H1 (cell line): ENCODE measurements around the gene CDRT15. TPM values are rescaled to one million over a fixed set of nuclear protein-coding genes. Genes with fewer than 3 reads are reported as not detected.

Experiments
- CTCF ChIA-PET: fragments of 300-600 bp; sonication (Branson Sonifier 250); formaldehyde crosslinking; loops from one replicate; lab custom pipeline; 2021; ENCODE audit not compliant: partially characterized antibody; lab: Charles Lee
- POLR2A ChIA-PET: fragments of 300-600 bp; sonication (Branson Sonifier 250); formaldehyde crosslinking; loops from one replicate; lab custom pipeline; 2021; ENCODE audit warnings: inconsistent platforms; ENCODE audit not compliant: partially characterized antibody; lab: Charles Lee
- DNase-seq, 2 experiments: peaks; one replicate each; pipeline versions ENCODE4 v3.0.0 to v3.0.0-alpha.2; 2010 to 2022; ENCODE audit warnings: low spot score in 2 of 2, low read depth in 1 of 2, mixed read lengths in 1 of 2
- FAIRE-seq: peaks from 2 replicates; lab custom pipeline; 2011; peaks lifted over from hg19 to GRCh38; lab: Jason Lieb, UNC
- H2AFZ ChIP-seq: 2 replicates; pipeline ENCODE4 v1.8.1; 2012; ENCODE audit warnings: low read length, inconsistent platforms
- H2AK5ac ChIP-seq: 2 replicates; pipeline ENCODE4 v1.6.1; 2013; ENCODE audit warnings: low read depth, low read length
- H2BK120ac ChIP-seq: replicated peaks from 2 replicates; pipeline ENCODE3; 2013; ENCODE audit warnings: low read depth, low read length, inconsistent platforms
- H2BK12ac ChIP-seq: 2 replicates; pipeline ENCODE4 v1.6.1; 2013; ENCODE audit warnings: low read depth, low read length
- H2BK15ac ChIP-seq: 2 replicates; pipeline ENCODE4 v1.6.1; 2013; ENCODE audit warnings: low read length
- H2BK20ac ChIP-seq: 2 replicates; pipeline ENCODE4 v1.6.1; 2013; ENCODE audit warnings: low read length
- H2BK5ac ChIP-seq: 2 replicates; pipeline ENCODE4 v1.6.1; 2013; ENCODE audit warnings: low read depth, low read length
- H3K14ac ChIP-seq: 2 replicates; pipeline ENCODE4 v1.6.1; 2013; ENCODE audit warnings: inconsistent platforms; ENCODE audit not compliant: insufficient read length
- H3K18ac ChIP-seq: 2 replicates; pipeline ENCODE4 v1.6.1; 2013; ENCODE audit warnings: low read length; ENCODE audit errors: extremely low read depth
- H3K23ac ChIP-seq: 2 replicates; pipeline ENCODE4 v1.6.1; 2013; ENCODE audit warnings: inconsistent platforms; ENCODE audit not compliant: insufficient read length
- H3K23me2 ChIP-seq: 2 replicates; pipeline ENCODE4 v1.6.1; 2013; ENCODE audit warnings: low read depth, low read length
- H3K27ac ChIP-seq: 2 replicates; pipeline ENCODE4 v1.6.1; 2011; ENCODE audit warnings: low read depth, low read length, inconsistent platforms
- H3K27me3 ChIP-seq, 4 experiments: replicated peaks in 1 of 4; 1 replicate in 1 of 4; 2 replicates in 3 of 4; pipeline versions ENCODE4 v1.6.1 to v1.8.1; 2011 to 2013; ENCODE audit warnings: low read length in 3 of 4, mild to moderate bottlenecking in 3 of 4, inconsistent platforms in 2 of 4, mixed read lengths in 2 of 4, moderate library complexity in 1 of 4; ENCODE audit not compliant: control insufficient read depth in 3 of 4, insufficient read depth in 3 of 4; ENCODE audit errors: extremely low read depth in 1 of 4
- H3K36me3 ChIP-seq, 4 experiments: 2 replicates each; pipeline versions ENCODE4 v1.6.1 to v1.8.1; 2011 to 2013; ENCODE audit warnings: mild to moderate bottlenecking in 4 of 4, low read length in 3 of 4, moderate library complexity in 2 of 4, control low read depth in 1 of 4, inconsistent platforms in 1 of 4; ENCODE audit not compliant: insufficient read depth in 4 of 4, control insufficient read depth in 2 of 4
- H3K4ac ChIP-seq: replicated peaks from 2 replicates; pipeline ENCODE3; 2013; ENCODE audit warnings: low read length, low read depth, mixed read lengths, inconsistent platforms; ENCODE audit not compliant: insufficient read length
- H3K4me1 ChIP-seq, 4 experiments: replicated peaks in 1 of 4; 1 replicate in 1 of 4; 2 replicates in 3 of 4; pipeline versions ENCODE4 v1.6.1 to v1.8.1; 2011 to 2013; ENCODE audit warnings: low read length in 3 of 4, inconsistent platforms in 2 of 4, mixed read lengths in 1 of 4; ENCODE audit not compliant: insufficient read depth in 4 of 4, control insufficient read depth in 3 of 4
- H3K4me2 ChIP-seq, 2 experiments: 2 replicates each; pipeline versions ENCODE4 v1.6.1 to v1.8.1; 2011 to 2013; ENCODE audit warnings: low read depth in 2 of 2, low read length in 2 of 2, control low read depth in 1 of 2, inconsistent platforms in 1 of 2, mild to moderate bottlenecking in 1 of 2; ENCODE audit not compliant: insufficient read depth in 1 of 2
- H3K4me3 ChIP-seq, 4 experiments: fragments of 200-600, 300-600 bp in 1 of 4; sonication (generic), shearing (Covaris generic), sonication (Bioruptor Twin) in 1 of 4; 2 replicates each; pipeline versions ENCODE4 v1.5.1 to v1.8.1; 2011 to 2016; ENCODE audit warnings: low read length in 4 of 4, low read depth in 3 of 4, control low read depth in 2 of 4, inconsistent platforms in 2 of 4, mild to moderate bottlenecking in 2 of 4, mixed read lengths in 1 of 4, moderate library complexity in 1 of 4; ENCODE audit not compliant: insufficient read depth in 2 of 4; ENCODE audit errors: extremely low read depth in 1 of 4
- H3K56ac ChIP-seq: replicated peaks from 2 replicates; pipeline ENCODE3; 2013; ENCODE audit warnings: low read depth, mild to moderate bottlenecking, mixed read lengths, low read length, inconsistent platforms; ENCODE audit not compliant: insufficient read length
- H3K79me1 ChIP-seq: 2 replicates; pipeline ENCODE4 v1.6.1; 2013; ENCODE audit warnings: low read depth, low read length, control low read depth
- H3K79me2 ChIP-seq, 2 experiments: 2 replicates each; pipeline versions ENCODE4 v1.6.1 to v1.8.1; 2012 to 2013; ENCODE audit warnings: low read length in 2 of 2, mild to moderate bottlenecking in 2 of 2, inconsistent platforms in 1 of 2; ENCODE audit not compliant: insufficient read depth in 2 of 2, control insufficient read depth in 1 of 2
- H3K9ac ChIP-seq, 4 experiments: replicated peaks in 1 of 4; 1 replicate in 1 of 4; 2 replicates in 3 of 4; pipeline versions ENCODE4 v1.6.1 to v1.8.1; 2011 to 2013; ENCODE audit warnings: low read depth in 3 of 4, low read length in 3 of 4, control low read depth in 2 of 4, mild to moderate bottlenecking in 2 of 4, moderate library complexity in 2 of 4, inconsistent platforms in 1 of 4; ENCODE audit errors: extremely low read depth in 1 of 4
- H3K9me3 ChIP-seq, 2 experiments: 2 replicates each; pipeline versions ENCODE4 v1.6.1 to v1.8.1; 2012 to 2013; ENCODE audit warnings: mild to moderate bottlenecking in 2 of 2, moderate library complexity in 2 of 2, control low read depth in 1 of 2, inconsistent platforms in 1 of 2, low read depth in 1 of 2, low read length in 1 of 2, mixed read lengths in 1 of 2; ENCODE audit not compliant: insufficient read depth in 2 of 2
- H4K20me1 ChIP-seq, 2 experiments: replicated peaks in 1 of 2; 2 replicates each; pipeline versions ENCODE3 to v1.8.1; 2011 to 2013; ENCODE audit warnings: inconsistent platforms in 2 of 2, low read length in 2 of 2, mild to moderate bottlenecking in 1 of 2; ENCODE audit not compliant: insufficient read depth in 2 of 2, control insufficient read depth in 1 of 2
- H4K5ac ChIP-seq: 2 replicates; pipeline ENCODE4 v1.6.1; 2013; ENCODE audit warnings: low read length, low read depth, mixed read lengths, inconsistent platforms; ENCODE audit not compliant: insufficient read length
- H4K8ac ChIP-seq: 2 replicates; pipeline ENCODE4 v1.8.0; 2013; ENCODE audit warnings: mild to moderate bottlenecking, moderate library complexity, low read length, inconsistent platforms; ENCODE audit not compliant: insufficient read depth; ENCODE audit errors: extremely low read depth
- H4K91ac ChIP-seq: replicated peaks from 2 replicates; pipeline ENCODE3; 2013; ENCODE audit warnings: low read length, mixed read lengths, inconsistent platforms; ENCODE audit not compliant: insufficient read length
- BCL11A ChIP-seq, 2 experiments: IDR thresholded peaks; one replicate each; pipeline ENCODE4 v1.6.1; 2011; ENCODE audit warnings: low read depth in 2 of 2, low read length in 2 of 2, mild to moderate bottlenecking in 2 of 2
- CBX8 ChIP-seq: fragments of 300-800, 300-1000 bp; sonication (generic); IDR thresholded peaks from 2 replicates; pipeline ENCODE4 v1.7.1; 2016; ENCODE audit warnings: low read depth, low read length, borderline replicate concordance
- CTBP2 ChIP-seq: IDR thresholded peaks from 2 replicates; pipeline ENCODE4 v1.7.0; 2011; ENCODE audit warnings: borderline replicate concordance, mild to moderate bottlenecking, moderate library complexity, mixed read lengths, low read length; ENCODE audit not compliant: insufficient read depth, insufficient read length
- EZH2 ChIP-seq: fragments of 200-600 bp; sonication (generic); IDR thresholded peaks from 2 replicates; pipeline ENCODE4 v1.7.1; 2012; ENCODE audit warnings: low read depth, mild to moderate bottlenecking, moderate library complexity, low read length, inconsistent platforms; ENCODE audit not compliant: severe bottlenecking
- GABPA ChIP-seq: IDR thresholded peaks from 2 replicates; pipeline ENCODE4 v1.6.1; 2011; ENCODE audit warnings: mild to moderate bottlenecking, low read length, moderate library complexity, borderline replicate concordance; ENCODE audit not compliant: insufficient read depth
- GTF2F1 ChIP-seq: IDR thresholded peaks from 2 replicates; pipeline ENCODE4 v1.6.1; 2012; ENCODE audit warnings: low read depth, low read length, improper control_type of control experiment, borderline replicate concordance
- MAFK ChIP-seq: IDR thresholded peaks from 2 replicates; pipeline ENCODE4 v1.6.1; 2012; ENCODE audit warnings: low read depth, mild to moderate bottlenecking, improper control_type of control experiment, low read length
- POLR2AphosphoS5 ChIP-seq: IDR thresholded peaks from 2 replicates; pipeline ENCODE4 v1.6.1; 2011; ENCODE audit warnings: low read depth, low read length
- RFX5 ChIP-seq: IDR thresholded peaks from 2 replicates; pipeline ENCODE4 v1.6.1; 2011; ENCODE audit warnings: low read depth, low read length, improper control_type of control experiment, borderline replicate concordance
- SP2 ChIP-seq: IDR thresholded peaks from 2 replicates; pipeline ENCODE4 v1.6.1; 2012; ENCODE audit warnings: mild to moderate bottlenecking, low read length, inconsistent platforms
- SUZ12 ChIP-seq: fragments of 200-600 bp; sonication (generic); IDR thresholded peaks from 2 replicates; pipeline ENCODE4 v1.6.1; 2012; ENCODE audit warnings: mild to moderate bottlenecking, inconsistent platforms, low read length, moderate library complexity, mixed read lengths
- TAF7 ChIP-seq: optimal IDR thresholded peaks from 2 replicates; pipeline ENCODE3; 2011; ENCODE audit warnings: low read depth, mild to moderate bottlenecking, inconsistent platforms, low read length, moderate library complexity, borderline replicate concordance
- ZNF274 ChIP-seq: IDR thresholded peaks from 2 replicates; pipeline ENCODE4 v1.7.0; 2012; ENCODE audit warnings: low read length, borderline replicate concordance; ENCODE audit errors: extremely low read depth
- WGBS, 2 experiments: shearing (Covaris generic) in 1 of 2; methylation state at CpG; one replicate each; pipeline versions ENCODE4 v1.1.6 to v1.1.7; 2013 to 2015; ENCODE audit warnings: low lambda C conversion rate in 2 of 2, mixed read lengths in 2 of 2, inconsistent platforms in 1 of 2, low coverage in 1 of 2, missing lambda C conversion rate in 1 of 2; ENCODE audit not compliant: insufficient replicate concordance in 2 of 2, insufficient coverage in 1 of 2, insufficient read length in 1 of 2; ENCODE audit errors: extremely low coverage in 1 of 2, missing lambda C conversion rate in 1 of 2; 5-methylcytosine and 5-hydroxymethylcytosine counted together
- polyA plus RNA-seq, 7 experiments: library from polyadenylated mRNA; depleted of rRNA in 3 of 7; stranded (reverse) in 5 of 7; unstranded in 2 of 7; fragments of >200 nt in 5 of 7; fragments of 200-250 nt in 2 of 7; gene quantifications; 1 replicate in 5 of 7; 2 replicates in 1 of 7; 4 replicates in 1 of 7; pipeline versions ENCODE4 v1.2.1 to v1.2.3, GENCODE V29; 2011 to 2013; ENCODE audit warnings: missing spikeins in 2 of 7, mixed read lengths in 2 of 7
- total RNA-seq: library from RNA; stranded (reverse); fragmentation: NEBNext Ultra II Directional; extraction: Animal tissue kit (Norgen Biotek cat#: 25700); gene quantifications from 2 replicates; pipeline ENCODE4 v1.2.1, GENCODE V29; 2021

The CDRT15 gene
- total and polyA plus RNA-seq, 2 of the 8 experiments (the other 6 are each of a cell fraction or from before 2014, with no cell fraction given), result not detected

- H3K36me3 ChIP-seq, result no peaks in the 10 kb centered on the region; a peak in 1 of 8 replicates
- H3K4me2 ChIP-seq, result no peak overlapping the region
- no peak overlapping the region for H3K14ac ChIP-seq
- H3K27ac ChIP-seq, result no peak overlapping the region
- no peak overlapping the region for H4K5ac ChIP-seq
- no peak for DNase-seq
- no peak overlapping the region for H3K9ac ChIP-seq
- H4K20me1 ChIP-seq, result no peaks in the 10 kb centered on the region
- H2BK120ac ChIP-seq, result no peak overlapping the region
- H2BK5ac ChIP-seq, result no peak overlapping the region; the same call in 1 of the 2 replicates
- no peak overlapping the region for H2BK12ac ChIP-seq
- H2BK15ac ChIP-seq, result no peak overlapping the region
- ChIA-PET CTCF (interaction anchor here (0.6 to 1.9 kb wide), 8 partner anchors 9 to 1165 kb away, joined by 3 to 4 read pairs (median 4); no protein-coding TSS in a partner anchor), POLR2A (no interaction called here)
- 93% methylated on average over 2 of the region's 2 CpGs; no CpG with 5 or more reads in 1 of the 2 experiments for WGBS, 2 experiments
- H4K8ac ChIP-seq, result no peak overlapping the region
- no peak overlapping the region for H3K4ac ChIP-seq
- no peaks in the 10 kb centered on the region for H3K9me3 ChIP-seq
- H3K56ac ChIP-seq, result no peak overlapping the region
- no peaks in the 10 kb centered on the region for H3K79me2 ChIP-seq
- H3K79me1 ChIP-seq, result no peaks in the 10 kb centered on the region
- no peak overlapping the region for H2AK5ac ChIP-seq
- H3K23ac ChIP-seq, result no peak overlapping the region
- H4K91ac ChIP-seq, result no peak overlapping the region
- TF ChIP-seq BCL11A (IDR thresholded peaks at IDR 0.05; ENCODE audit: low read depth in 2 of 2, low read length in 2 of 2) (no peak), MAFK (no peak), POLR2AphosphoS5 (no peak), SUZ12 (no peak), SP2 (no peak), CBX8 (no peak), RFX5 (no peak), EZH2 (no peak), GABPA (no peak), CTBP2 (no peak), TAF7 (no peak), ZNF274 (no peak), GTF2F1 (no peak)
- TF ChIP-seq, all 59 proteins: peak for 0
- H3K4me1 ChIP-seq, result no peaks in the 10 kb centered on the region; a peak in 1 of 7 replicates
- H2BK20ac ChIP-seq, result no peak overlapping the region
- H2AFZ ChIP-seq, result no peak overlapping the region
- no peak for FAIRE-seq
- no peak overlapping the region for H3K18ac ChIP-seq
- no peaks in the 10 kb centered on the region for H3K27me3 ChIP-seq
- peaks cover 2% of the 10 kb centered on the region; the same call in 1 of the 2 replicates for H3K23me2 ChIP-seq
- no peak overlapping the region for H3K4me3 ChIP-seq
These were observed 39.6 kb downstream of the CDRT15 start for GRCh38 chr17:14197057-14197456.
